ENCODE measurements around the gene BIRC7.

The BIRC7 gene

GRCh38 chr20:63194797-63195173 is 40.9 kb upstream of the BIRC7 start:
- no peak overlapping the region for H3K4me3 ChIP-seq (ENCODE audit: low read depth, low read length)
- in situ Hi-C loops (cut with HindIII; ENCODE audit: low sequenced_read_pairs), result no loop called here
- no peak for TF ChIP-seq CTCF (IDR thresholded peaks at IDR 0.05; ENCODE audit: low read depth, low read length)
- DNase-seq (ENCODE audit: low read depth, low spot score), result no peak

GRCh38 chr20:63196768-63197470 is 38.8 kb upstream of the BIRC7 start:
- no peak for TF ChIP-seq CTCF (IDR thresholded peaks at IDR 0.05; ENCODE audit: low read depth, low read length)
- no peak overlapping the region for H3K4me3 ChIP-seq (ENCODE audit: low read depth, low read length)
- DNase-seq (ENCODE audit: low read depth, low spot score), result no peak
- in situ Hi-C loops (cut with HindIII; ENCODE audit: low sequenced_read_pairs), result no loop called here

GRCh38 chr20:63198606-63199005 is 37.1 kb upstream of the BIRC7 start:
- no peak for DNase-seq (ENCODE audit: low read depth, low spot score)
- H3K4me3 ChIP-seq (ENCODE audit: low read depth, low read length), result no peak overlapping the region
- in situ Hi-C loops (cut with HindIII; ENCODE audit: low sequenced_read_pairs), result no loop called here
- no peak for TF ChIP-seq CTCF (IDR thresholded peaks at IDR 0.05; ENCODE audit: low read depth, low read length)

GRCh38 chr20:63202021-63202420 is 33.7 kb upstream of the BIRC7 start:
- no peak for DNase-seq (ENCODE audit: low read depth, low spot score)
- no peak overlapping the region for H3K4me3 ChIP-seq (ENCODE audit: low read depth, low read length)
- in situ Hi-C loops (cut with HindIII; ENCODE audit: low sequenced_read_pairs), result no loop called here
- no peak for TF ChIP-seq CTCF (IDR thresholded peaks at IDR 0.05; ENCODE audit: low read depth, low read length)

GRCh38 chr20:63202811-63203526 is 32.7 kb upstream of the BIRC7 start:
- DNase-seq (ENCODE audit: low read depth, low spot score), result no peak
- H3K4me3 ChIP-seq (ENCODE audit: low read depth, low read length), result no peak overlapping the region
- TF ChIP-seq CTCF (IDR thresholded peaks at IDR 0.05; ENCODE audit: low read depth, low read length), result no peak
- in situ Hi-C loops (cut with HindIII; ENCODE audit: low sequenced_read_pairs), result no loop called here

GRCh38 chr20:63204362-63204761 is 31.3 kb upstream of the BIRC7 start:
- DNase-seq (ENCODE audit: low read depth, low spot score), result no peak
- TF ChIP-seq CTCF (IDR thresholded peaks at IDR 0.05; ENCODE audit: low read depth, low read length), result no peak
- H3K4me3 ChIP-seq (ENCODE audit: low read depth, low read length), result no peak overlapping the region
- in situ Hi-C loops (cut with HindIII; ENCODE audit: low sequenced_read_pairs), result no loop called here

Data from astrocyte of the spinal cord (primary cell).